ENCODE results near the gene GOLGA6L7. TPM values are rescaled to one million over a fixed set of nuclear protein-coding genes. Genes with fewer than 3 reads are reported as not detected.
"Not testable (repeated sequence)": the region's sequence is repeated elsewhere in the genome, so short reads cannot be mapped to it uniquely, and the experiment has no call there.

The GOLGA6L7 gene
- total RNA-seq (2022) (not detected in 2 replicates), Bru-seq, nascent RNA (not detected), BruChase-seq, experiment 1, labeled RNA remaining after a 6-hour chase (not detected), BruChase-seq, experiment 2, labeled RNA remaining after a 2-hour chase (not detected)
- long read RNA-seq, result 0 reads

DNA sequence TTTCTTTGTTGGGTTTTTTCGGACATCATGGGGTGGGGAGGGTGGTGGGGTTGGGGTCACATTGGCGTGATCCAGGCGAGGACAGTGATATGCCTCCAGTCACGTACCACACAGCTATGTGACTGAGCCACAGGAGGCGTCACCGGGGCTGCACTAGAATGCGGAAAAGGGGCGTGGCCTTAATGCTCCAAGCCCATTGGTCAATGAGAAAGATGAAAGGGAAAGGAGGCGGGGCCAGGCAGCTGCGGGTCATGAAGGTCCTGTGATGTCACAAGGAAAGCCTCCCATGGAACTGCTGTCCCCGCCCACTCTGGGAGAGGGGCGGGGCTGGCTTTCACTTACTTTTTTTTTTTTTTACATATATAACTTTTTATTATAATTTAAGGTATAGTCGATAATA lies at the start of gene GOLGA6L7:
TSS of gene GOLGA6L7 (minus strand) at position 124 of the 400 bp plus-strand sequence. CDS start at position 29, 95 bp downstream.
- H3K36me3 Mint-ChIP-seq (ENCODE audit: insufficient read depth, unreplicated experiment); BruUV-seq (replicated peaks); CTCF ChIA-PET; H3K4me1 Mint-ChIP-seq (ENCODE audit: insufficient read depth, unreplicated experiment); H3K4me3 Mint-ChIP-seq (ENCODE audit: unreplicated experiment); intact Hi-C loops (cut with micrococcal nuclease); H3K27me3 Mint-ChIP-seq (ENCODE audit: insufficient read depth, unreplicated experiment); H3K9me3 Mint-ChIP-seq (ENCODE audit: unreplicated experiment); H3K27ac Mint-ChIP-seq (ENCODE audit: low read depth, unreplicated experiment); POLR2A ChIA-PET; DNase-seq (ENCODE audit: unreplicated experiment): not testable (repeated sequence)

DNA sequence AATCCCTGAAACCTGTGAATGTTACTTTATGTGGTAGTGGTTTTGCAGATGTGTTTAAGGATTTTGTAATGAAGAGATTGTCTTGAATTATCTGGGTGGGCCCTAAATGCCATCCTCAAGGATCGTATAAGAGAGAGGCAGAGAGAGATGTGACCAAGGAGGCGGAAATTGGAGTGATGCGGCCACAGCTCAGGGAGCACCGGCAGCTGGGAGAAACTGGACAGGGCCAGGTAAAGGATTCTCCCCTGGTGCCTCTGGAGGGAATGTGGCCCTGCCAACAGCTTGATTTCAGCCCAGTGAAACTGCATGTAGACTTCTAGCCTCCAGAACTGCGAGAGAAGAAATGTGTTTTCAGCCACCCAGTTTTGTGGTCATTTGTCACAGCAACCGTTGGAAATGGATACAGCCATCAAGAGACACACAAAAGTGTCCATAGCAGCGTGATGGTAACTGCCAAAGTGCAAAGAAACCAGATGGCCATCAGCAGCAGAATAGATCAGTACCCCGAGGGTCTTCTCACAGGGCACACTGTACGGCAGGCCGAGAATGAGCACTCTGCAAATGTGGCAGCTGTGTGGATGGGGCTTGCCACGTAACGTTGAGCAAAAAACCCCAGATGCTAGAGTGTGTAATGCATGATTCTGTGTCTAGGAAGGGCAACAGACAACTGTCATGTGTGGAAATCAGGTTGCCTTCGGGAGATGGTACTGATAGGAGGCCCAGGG lies 49.6 kb upstream of the GOLGA6L7 start:
- DNase-seq (ENCODE audit: unreplicated experiment), result no peak
- intact Hi-C loops (cut with micrococcal nuclease), result no loop called here
- ChIA-PET CTCF (no interaction called here), POLR2A (no interaction called here)
- Mint-ChIP-seq H3K9me3 (ENCODE audit: unreplicated experiment) (no peaks in the 10 kb centered on the region), H3K4me3 (ENCODE audit: unreplicated experiment) (no peak overlapping the region), H3K36me3 (ENCODE audit: insufficient read depth, unreplicated experiment) (no peaks in the 10 kb centered on the region), H3K4me1 (ENCODE audit: insufficient read depth, unreplicated experiment) (peaks cover 7% of the 10 kb centered on the region), H3K27me3 (ENCODE audit: insufficient read depth, unreplicated experiment) (no peaks in the 10 kb centered on the region), H3K27ac (ENCODE audit: low read depth, unreplicated experiment) (no peak overlapping the region)
- TF ChIP-seq CTCF (IDR thresholded peaks at IDR 0.05; ENCODE audit: unreplicated experiment), result no peak
- no TSS peak for BruUV-seq (replicated peaks)

DNA sequence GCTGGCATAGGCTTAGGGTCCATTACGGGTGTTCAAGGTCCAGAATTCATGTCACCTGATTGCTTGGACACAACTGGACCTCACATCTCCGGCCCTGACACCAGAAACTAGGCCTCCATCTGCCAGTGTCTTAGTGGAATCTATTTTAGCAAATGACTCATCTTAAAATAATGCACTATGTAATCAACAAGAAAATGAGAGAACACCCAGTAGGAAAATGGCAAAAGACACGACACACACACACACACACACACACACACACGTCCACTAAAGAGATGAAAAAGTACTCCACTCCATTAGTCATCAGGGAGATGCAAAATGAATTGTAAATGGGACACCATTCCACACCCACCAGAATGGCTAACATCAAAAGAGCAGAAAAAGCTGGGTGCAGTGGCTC lies 48.5 kb upstream of the GOLGA6L7 start:
- BruUV-seq (replicated peaks), result no TSS peak
- H3K4me1 Mint-ChIP-seq (ENCODE audit: insufficient read depth, unreplicated experiment), result peaks cover 7% of the 10 kb centered on the region
- POLR2A ChIA-PET, result no interaction called here
- no peak for TF ChIP-seq CTCF (IDR thresholded peaks at IDR 0.05; ENCODE audit: unreplicated experiment)
- intact Hi-C loops (cut with micrococcal nuclease), result no loop called here
- H3K27me3 Mint-ChIP-seq (ENCODE audit: insufficient read depth, unreplicated experiment), result no peaks in the 10 kb centered on the region
- no peaks in the 10 kb centered on the region for H3K9me3 Mint-ChIP-seq (ENCODE audit: unreplicated experiment)
- CTCF ChIA-PET, result interaction anchor here (0.7 kb wide), 1 partner anchor 50 kb away, joined by 5 read pairs; no protein-coding TSS in a partner anchor
- no peaks in the 10 kb centered on the region for H3K36me3 Mint-ChIP-seq (ENCODE audit: insufficient read depth, unreplicated experiment)
- H3K27ac Mint-ChIP-seq (ENCODE audit: low read depth, unreplicated experiment), result no peak overlapping the region
- no peak overlapping the region for H3K4me3 Mint-ChIP-seq (ENCODE audit: unreplicated experiment)
- no peak for DNase-seq (ENCODE audit: unreplicated experiment)

GRCh38 chr15:28895566-28895965 lies 47.1 kb upstream of the GOLGA6L7 start:
- no peak for DNase-seq (ENCODE audit: unreplicated experiment)
- Mint-ChIP-seq H3K27me3 (ENCODE audit: insufficient read depth, unreplicated experiment) (no peaks in the 10 kb centered on the region), H3K4me3 (ENCODE audit: unreplicated experiment) (no peak overlapping the region), H3K36me3 (ENCODE audit: insufficient read depth, unreplicated experiment) (no peaks in the 10 kb centered on the region), H3K4me1 (ENCODE audit: insufficient read depth, unreplicated experiment) (peaks cover 7% of the 10 kb centered on the region), H3K27ac (ENCODE audit: low read depth, unreplicated experiment) (no peak overlapping the region), H3K9me3 (ENCODE audit: unreplicated experiment) (no peaks in the 10 kb centered on the region)
- no peak for TF ChIP-seq CTCF (IDR thresholded peaks at IDR 0.05; ENCODE audit: unreplicated experiment)
- no TSS peak for BruUV-seq (replicated peaks)
- POLR2A ChIA-PET, result no interaction called here
- intact Hi-C loops (cut with micrococcal nuclease), result no loop called here
- CTCF ChIA-PET, result no interaction called here

Measured in MCF 10A (cell line).